HG03571 (cell line): ENCODE results near the gene SORT1.
A peak's percentile ranks its signal among the peaks of the same experiment; 100 is the strongest.
"Not testable (repeated sequence)": the region's sequence is repeated elsewhere in the genome, so short reads cannot be mapped to it uniquely, and the experiment has no call there.

Experiments
- ATAC-seq: cut with Tn5 transposase; IDR thresholded peaks from one replicate; pipeline ENCODE4 v1.9.1; 2021; ENCODE audit not compliant: unreplicated experiment

The SORT1 gene

DNA sequence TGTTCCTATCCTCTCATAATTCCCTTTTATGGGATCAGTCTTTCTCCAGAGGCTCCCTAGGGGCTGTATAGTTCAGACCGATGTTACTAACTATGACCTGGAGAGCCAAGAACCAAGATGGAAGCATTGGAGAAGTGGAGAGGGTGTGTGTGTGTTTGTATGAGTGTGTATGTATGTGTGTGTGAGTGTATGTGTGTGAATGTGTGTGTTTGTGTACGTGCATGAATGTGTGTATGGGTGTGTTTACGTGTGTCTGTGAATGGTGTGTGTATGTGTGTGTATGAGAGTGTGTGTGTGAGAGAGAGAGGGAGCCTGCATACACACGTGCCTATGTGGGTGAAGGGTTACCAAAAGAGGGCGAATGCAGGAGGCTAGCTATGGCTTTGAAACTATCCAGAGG, 95.8 kb downstream of the SORT1 start:
- no peak for ATAC-seq

DNA sequence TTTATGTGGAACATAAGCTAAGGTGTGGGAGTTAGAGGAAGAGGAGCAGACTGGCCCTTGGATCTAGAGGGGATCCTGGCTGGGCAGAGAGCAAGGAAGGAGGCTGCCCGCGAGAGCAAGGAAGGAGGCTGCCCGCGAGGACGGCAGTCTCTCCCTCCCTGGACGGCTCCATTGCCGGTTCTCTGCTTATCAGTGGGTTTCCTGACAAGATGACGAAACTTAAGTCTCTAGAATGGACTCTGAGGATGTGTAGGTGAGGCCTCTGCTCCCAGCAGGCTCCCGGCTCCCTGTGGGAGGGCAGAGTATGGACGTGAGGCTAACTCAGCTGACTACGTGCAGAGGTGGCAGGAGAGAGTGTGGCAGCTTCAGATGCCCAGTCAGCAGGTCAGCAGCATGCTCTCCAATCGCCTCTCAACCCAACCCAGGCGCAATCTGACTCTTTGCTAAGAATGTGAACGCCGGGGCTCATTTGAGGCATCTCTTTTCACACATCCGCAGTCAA, 97.0 kb downstream of the SORT1 start:
- no peak for ATAC-seq

DNA sequence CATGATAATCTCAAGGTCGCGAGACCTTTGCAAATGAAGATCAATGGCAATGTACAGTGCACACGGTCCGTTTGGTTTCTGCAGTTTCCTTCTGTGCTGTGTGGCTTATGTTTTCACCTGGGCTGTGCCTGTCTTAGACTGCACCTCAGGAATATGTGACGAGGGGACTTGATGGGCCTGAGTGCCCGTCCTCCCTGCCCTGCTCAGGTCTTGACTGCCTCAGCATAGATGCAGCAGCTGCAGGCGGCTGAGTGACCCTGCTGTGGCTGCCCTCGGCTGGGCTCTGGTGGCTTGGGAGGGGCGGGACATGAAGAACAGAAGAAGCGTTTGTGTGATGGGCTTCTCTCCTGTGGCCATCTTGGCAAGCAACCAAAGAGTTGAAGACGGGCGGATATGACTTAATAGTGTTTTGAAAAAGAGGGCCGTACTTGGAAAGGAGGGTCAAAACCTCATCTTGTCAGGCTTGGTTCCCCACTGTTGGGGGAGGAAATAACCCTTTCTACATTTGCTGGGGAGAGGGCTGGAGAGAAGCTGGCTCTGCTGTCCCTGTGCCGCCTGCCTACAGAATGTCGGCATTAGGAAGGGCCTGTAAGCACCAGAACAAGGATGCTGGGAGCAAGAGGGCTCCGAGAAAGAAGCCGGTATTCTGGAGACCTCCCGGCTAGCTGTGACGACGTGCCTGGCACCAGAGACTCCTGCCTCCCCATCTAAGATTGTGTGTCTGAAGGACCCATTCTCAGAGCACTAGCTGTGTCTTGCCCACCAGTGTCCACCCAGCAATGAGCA, 98.0 kb downstream of the SORT1 start:
- ATAC-seq = no peak

DNA sequence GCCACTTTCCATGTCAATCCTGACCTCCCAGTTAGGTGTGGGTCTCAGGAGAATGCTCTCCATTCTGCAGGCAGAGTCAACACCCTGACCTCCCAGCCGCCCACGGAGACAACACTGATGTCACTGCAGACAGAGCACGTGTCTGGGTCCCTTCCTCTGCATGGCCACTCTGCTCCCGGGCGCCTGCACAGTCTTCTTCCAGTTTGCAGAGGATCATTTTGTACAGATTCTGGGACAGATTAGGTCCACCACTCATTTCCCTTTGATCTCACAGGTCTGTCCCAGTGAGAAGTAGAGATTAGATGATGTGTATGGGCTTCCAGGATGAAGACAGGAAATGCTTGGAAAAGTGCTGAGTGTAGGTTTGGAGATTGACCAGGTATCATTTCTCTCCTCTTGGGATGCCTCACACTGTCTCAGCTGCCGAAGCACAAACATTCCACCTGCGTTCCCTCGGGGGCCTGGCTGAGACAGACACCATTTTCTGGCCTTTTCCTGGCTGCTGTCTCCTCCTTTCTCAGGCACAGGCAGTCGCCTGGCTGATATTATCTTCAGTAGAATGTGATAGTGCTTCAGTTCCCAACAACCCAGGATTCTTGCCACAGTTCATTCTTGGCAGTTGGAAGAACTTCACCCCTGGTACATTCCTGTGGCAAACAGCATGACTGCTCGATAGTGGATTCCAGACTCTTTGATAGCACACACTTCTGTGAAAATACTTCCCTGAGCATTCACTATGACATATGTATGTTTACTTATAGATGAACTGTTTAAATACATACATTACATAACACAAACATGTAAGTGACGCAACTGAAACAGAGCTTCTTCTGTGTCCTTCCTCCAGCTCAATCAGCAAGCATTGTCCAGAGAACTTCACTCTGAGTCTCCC, 98.8 kb downstream of the SORT1 start:
- ATAC-seq = no peak

DNA sequence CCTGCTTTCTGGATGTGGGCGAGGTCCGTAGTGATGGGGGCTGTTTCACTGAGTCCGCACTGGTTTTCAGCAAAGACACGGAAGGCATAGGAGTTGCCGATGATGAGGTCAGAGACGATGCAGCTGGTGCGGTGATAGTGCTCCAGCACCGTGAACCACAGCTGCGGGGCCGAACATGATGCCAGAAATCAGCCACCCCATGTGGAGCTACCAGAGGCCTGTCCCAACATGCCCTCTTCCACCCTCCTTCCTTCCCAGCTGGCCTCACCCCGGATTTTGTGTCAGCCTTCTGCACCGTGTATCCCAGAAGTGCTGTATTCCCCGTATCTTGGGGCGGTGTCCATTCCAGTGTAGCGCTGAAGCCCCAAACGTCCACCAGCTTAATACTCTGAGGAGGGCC, 100.9 kb downstream of the SORT1 start:
- ATAC-seq = no peak

DNA sequence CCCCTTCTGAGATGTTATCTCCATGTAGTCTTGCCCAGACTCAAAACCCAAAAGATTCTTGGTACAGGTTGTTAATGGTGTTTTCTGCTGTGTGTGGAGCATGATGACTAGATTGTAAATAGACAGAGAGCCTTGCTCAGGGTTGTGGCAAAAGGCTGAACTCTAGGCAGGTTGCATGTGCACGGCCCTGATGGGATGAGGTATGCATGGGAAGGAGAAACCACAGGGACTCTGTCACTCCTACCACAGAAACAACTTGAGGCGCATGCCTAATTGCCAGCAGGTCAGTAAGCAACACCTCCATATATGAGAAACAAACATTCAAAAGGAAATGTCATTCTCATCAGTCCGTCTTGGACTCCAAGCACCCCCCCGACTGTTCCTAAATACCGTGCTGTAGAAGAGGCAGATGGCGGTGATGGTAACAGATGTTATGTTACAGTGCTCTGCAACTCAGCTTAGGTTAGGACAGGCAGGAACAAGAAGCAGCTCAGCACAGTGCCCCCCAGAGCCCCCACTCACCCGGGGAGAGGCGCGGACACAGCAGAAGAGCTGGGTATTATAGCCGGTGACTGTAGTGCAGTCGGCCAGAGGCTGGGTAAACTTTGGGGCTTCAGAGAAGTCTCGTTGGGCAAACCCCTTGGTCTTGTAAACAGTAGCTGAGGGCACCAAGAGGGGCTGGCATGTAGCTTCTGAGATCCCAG, 101.9 kb downstream of the SORT1 start:
- no peak for ATAC-seq

DNA sequence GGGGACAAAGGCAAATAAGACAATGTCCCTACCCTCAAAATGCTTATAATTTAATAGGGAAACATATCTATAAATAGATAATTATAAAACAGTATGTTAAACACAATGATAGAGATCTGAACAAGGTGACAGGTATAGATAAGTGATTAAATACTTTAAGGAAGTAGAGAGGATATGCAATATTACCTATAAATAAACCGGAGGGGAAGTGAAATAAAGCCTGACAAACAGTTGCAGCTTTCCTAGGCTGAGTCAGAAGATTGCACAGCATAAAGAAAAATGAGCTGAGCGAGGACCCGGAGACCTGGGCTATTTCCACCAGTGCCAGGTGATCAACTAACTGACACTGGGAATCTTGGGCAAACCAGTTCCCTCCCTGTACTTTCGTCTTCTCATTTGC, 103.2 kb downstream of the SORT1 start:
- no peak for ATAC-seq

DNA sequence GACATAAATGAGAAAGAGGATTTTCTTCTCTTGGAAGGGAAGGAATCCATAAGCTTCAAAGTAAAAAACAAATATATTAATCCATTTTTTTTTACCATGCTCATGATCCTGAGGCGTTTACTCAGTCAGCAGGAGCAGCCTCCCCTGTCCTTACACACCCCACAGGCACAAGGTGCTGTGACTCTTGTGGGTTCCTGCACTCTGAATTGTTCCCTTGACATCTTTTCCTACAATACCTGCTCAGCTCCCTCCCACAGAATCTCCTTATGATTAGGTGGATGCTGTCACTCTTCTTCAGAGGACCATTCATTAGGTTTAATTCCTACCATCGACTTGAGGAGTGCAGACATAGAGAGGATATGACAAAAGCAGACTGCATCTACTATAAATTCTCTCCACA, 104.7 kb downstream of the SORT1 start:
- ATAC-seq = no peak

DNA sequence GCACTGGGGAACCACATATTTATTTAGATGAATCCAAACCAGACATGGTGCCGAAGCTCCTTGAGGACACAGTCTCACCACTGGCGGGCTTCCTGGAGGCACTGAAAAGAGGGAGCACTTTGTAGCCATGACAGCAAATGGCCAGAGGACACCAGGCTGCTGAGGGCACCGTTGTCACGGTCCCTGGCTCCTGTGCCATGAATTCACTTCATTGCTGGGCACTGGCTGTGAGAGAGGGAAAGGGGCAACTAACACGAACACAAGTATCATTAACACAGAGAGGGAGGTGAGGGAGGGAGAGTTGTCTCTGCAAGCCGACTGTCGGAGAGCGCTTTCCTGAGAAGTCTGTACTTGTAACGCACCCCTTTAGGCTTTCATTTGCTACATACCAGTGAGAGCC, 105.4 kb downstream of the SORT1 start:
- ATAC-seq = no peak

DNA sequence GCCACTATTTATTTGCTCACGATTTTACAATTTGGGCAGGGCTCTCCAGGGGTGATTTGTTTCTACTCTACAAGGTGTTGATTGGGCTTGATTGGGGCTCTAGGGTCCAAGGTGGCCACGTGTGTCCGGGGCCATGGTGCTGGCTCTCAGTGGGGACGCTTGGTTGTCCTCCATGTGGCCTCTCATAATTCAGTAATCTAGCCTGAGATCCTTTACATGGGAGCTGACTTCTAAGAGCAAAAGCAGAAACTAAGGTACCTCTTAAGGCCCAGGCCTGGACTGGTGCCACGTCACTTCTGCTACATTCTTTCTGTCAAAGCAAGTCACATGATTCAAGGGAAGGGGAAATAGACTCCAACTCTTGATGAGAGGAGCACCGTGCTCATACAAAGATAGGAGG, 106.7 kb downstream of the SORT1 start:
- no peak for ATAC-seq

DNA sequence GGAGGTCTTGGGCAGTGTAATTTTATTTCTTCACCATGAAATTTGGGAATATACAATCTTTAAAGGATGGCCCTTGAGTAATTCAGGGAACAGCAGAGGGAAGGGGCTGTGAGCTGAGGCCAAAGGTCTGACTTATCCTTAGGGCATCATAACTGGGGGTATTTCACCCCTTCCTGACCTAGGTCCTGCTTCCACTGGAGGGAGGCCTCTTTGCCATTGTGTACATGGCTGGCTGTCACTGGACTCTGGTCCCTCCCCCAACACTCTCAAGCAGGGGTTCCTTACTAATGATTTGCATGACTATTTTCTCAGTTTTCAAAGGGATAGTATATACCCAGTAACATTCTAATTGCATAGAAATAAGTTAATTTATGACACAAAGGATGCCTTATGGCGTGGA, 107.6 kb downstream of the SORT1 start:
- ATAC-seq = no peak

DNA sequence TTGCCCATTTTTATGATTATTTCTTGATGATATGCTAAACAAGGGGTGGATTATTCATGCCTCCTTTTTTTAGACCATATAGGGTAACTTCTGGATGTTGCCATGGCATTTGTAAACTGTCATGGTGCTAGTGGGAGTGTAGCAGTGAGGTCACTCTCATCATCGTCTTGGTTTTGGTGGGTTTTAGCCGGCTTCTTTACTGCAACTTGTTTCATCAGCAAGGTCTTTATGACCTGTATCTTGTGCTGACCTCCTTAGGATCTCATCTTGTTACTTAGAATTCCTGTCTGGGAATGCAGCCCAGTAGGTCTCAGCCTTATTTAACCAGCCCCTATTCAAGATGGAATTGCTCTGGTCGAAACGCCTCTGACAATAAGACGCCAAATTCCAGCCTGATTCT, 111.0 kb downstream of the SORT1 start:
- ATAC-seq = not testable (repeated sequence)

DNA sequence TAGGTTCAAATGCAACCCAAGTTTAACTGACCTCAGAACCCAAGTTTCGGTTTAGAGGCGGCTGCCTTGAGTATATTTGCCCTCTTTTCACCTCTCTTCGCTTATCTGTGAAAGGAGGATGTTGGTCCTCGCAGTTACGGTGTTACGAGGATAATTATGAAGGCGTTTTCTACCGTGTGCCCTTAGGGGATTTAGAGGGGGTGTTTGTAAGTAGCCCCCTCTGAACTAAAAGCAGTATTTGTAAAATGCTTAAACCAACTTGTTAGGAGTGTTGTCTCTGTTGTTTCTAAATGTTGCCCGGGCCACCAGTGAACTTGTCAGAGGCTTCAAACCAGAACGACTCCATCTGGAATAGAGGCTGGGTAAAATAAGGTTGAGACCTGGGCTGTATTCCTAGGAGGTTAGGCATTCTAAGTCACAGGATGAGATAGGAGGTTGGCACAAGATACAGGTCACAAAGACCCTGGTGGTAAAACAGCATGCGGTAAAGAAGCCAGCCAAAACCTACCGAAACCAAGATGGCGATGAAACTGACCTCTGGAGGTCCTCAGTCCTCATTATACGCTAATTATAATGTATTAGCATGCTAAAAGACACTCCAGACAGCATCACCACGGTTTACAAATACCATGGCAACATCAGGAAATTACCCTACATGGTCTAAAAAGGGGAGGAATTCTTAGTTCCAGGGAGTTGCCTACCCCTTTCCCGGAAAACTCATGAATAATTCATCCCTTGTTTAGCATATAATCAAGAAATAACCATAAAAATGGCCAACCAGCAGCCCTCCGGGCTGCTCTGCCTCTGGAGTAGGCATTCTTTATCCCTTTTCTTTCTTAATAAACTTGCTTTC, 113.7 kb downstream of the SORT1 start:
- ATAC-seq = peak; percentile 30

DNA sequence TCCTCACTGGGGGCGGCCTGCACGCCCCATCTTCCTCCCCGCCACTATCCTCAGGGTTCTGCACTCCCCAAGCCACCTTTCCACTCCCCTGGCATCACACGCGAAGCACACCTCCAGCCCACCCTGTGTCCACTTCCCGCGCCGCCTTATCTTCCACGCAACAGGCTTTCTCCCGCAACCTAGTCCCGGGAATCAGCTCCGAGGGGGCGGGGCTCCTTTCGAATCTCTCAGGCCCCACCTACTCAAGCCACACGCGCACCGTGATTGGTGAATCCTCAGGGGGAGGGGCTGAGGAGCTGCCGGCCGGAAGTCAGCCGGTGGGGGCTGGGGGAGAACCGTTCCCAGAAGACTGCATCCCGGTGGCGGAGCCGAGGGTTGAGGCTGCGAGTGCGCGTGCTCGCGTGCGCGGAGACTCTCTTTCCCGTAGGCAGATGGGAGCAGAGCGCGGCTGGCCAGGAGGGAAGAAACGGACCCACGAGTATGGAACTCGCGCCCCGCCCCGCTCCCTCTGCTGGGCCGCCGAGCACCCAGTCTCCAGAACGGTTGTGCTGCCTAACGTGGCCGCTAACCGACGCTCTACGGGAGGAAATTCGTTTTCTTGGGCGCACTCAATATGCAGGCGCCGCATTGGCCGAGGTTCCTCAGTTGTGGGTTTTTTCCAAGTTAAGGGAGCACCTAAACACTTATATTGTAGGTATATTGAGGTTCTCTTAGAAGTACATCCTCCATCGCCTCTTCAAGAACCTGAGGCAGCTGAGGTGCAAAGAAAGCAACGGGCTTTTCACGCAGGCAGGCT, 114.6 kb downstream of the SORT1 start, which contains the start of gene PSRC1:
Gene PSRC1, minus strand, starts transcription at position 194 of the 796 bp plus-strand sequence.
- ATAC-seq = peak; percentile 95

DNA sequence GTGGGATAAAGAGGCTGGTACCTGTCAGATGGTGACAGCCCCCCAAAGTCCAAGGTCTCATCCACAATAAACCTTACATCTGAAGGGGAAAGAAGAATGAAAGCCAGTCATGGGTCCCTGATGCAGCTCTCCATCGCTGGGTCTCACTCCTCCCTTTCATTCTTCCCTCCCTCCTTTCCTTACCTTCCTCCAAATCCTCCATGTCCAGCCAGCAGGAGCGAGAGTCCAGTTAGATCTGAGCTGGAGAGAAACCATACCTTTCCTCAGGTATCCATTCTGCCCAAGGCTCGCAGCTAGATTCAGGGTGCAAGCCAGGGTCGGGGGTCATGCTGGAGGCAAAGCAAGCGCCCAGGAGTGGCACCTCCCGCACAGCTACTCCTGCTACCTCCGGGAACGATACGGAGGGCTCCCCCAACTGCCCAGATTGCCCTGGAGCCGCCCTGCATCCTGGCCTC, 115.2 kb downstream of the SORT1 start:
- ATAC-seq = no peak

DNA sequence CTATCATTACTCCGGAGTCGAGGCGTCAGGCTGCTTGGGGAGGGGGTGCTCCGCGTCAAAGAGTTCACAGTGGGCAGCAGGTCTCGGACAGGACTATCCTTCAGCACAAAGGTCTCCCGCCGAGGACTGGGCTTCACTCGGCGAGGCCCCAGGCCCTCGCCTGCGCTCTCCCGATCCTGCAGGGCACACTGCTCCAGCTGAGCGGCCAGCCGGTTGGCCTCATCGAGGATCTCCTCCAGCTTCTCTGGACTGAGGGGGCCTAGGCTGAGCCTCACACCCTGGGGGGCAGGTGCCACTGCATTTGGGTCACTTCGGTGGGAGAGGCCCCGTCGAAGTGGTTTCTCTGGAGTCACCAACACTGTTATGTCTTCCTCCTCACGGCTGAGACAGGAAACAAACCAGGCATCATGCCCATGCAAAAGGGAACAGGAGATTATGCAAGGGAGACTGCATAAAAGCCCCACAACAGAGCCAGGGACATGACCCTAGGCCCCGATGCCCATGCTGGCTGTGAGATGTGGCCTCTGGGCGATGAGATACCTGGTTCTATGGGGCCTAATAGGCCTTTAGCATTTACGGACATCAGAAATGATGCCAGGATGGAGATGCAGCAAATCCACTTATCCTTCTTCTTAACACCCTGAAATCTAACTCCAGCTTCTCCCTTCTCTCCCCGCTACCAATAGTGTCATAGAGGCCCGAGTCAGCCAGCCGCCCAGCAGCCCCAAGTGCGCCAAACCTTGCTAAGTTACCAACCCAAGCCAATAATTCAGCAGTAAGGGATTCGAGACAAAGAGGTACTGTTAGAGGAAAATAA, 115.8 kb downstream of the SORT1 start:
- ATAC-seq = no peak

DNA sequence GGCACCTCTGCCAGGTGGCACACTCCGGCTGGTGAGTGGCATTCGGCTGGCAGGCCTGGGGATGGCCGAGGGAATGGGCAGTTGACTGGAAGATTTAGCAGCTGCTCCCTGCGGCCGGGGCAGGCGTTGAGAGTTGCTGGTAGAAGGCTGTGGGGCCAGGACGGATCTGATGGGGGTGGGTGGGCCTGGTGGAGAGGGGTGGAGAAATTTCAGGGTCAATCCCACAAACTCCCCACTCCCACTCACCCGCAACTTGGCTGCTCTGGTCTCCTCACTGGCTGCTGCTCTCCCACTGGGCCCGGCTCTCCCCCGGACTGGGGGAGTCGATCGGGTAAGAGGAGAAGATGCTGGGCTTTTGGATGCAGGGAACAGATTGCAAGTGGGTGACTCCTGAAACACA, 116.9 kb downstream of the SORT1 start:
- no peak for ATAC-seq

DNA sequence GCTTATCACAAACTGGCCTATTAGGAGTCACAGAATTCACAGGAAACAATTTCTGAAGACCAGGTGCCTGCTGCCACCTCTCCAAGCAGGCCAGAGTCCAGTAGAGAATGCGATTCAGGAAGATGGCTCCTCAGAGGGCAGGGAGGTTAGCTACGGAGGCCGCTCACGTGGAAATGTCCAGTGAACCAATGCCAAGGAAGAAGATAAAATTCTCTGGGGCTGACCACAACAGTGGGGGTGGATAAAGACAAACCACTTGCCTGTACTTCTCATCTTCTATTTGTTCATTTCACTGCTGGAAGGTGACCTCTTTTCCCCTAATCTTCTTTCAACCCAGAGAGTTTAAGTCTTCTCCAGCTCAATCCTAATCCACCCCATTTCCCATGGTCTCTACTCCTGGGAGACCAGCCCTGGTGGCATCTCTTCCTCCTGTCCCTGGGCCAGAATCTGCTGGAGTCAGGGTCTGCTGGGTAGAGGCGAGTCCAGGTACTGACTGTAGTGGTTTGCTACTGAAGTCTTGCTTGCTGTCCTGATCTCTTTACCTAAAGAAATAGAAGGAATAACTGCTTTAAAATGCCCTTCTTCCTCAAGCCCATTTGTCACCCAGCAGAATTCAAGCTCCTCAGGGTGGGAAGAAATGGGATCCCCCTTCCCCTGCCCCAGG, 118.0 kb downstream of the SORT1 start:
- no peak for ATAC-seq
